Sigmoid colon (tissue), 7 donors: ENCODE measurements around the gene TMEM238L. TPM values are rescaled to one million over a fixed set of nuclear protein-coding genes. Genes with fewer than 3 reads are reported as not detected.

ENCODE experiments used
- DNase-seq: peaks from one replicate; pipeline ENCODE4 v3.0.0-alpha.2; 2019
- H3K27ac ChIP-seq, 4 donors: fragments of 200-600 bp; sonication (generic); one replicate each; pipeline ENCODE4 v1.5.1; 2016 to 2019; ENCODE audit warnings: mild to moderate bottlenecking in 1 of 4
- H3K27me3 ChIP-seq, 3 donors: fragments of 200-600 bp; sonication (generic); one replicate each; pipeline ENCODE4 v1.5.1; 2019; ENCODE audit warnings: mild to moderate bottlenecking in 1 of 3
- H3K36me3 ChIP-seq, 4 donors: fragments of 200-600 bp; sonication (generic); one replicate each; pipeline ENCODE4 v1.5.1; 2016 to 2019
- H3K4me1 ChIP-seq, 4 donors: fragments of 200-600 bp; sonication (generic); one replicate each; pipeline ENCODE4 v1.5.1; 2017 to 2019
- H3K4me3 ChIP-seq, 4 donors: fragments of 200-600 bp; sonication (generic); one replicate each; pipeline ENCODE4 v1.5.1; 2017 to 2019; ENCODE audit warnings: mild to moderate bottlenecking in 2 of 4, moderate library complexity in 1 of 4
- H3K9me3 ChIP-seq, 4 donors: fragments of 200-600 bp in 3 of 4; sonication (generic) in 3 of 4; one replicate each; pipeline versions ENCODE4 v1.5.1 to v1.6.1; 2013 to 2019
- EP300 ChIP-seq, 4 donors: sonication (generic); formaldehyde crosslinking; IDR thresholded peaks; one replicate each; pipeline ENCODE4 v1.6.1; 2017; ENCODE audit warnings: antibody characterized with exemption in 4 of 4
- POLR2A ChIP-seq, 2 donors: fragments of 450-650 bp; IDR thresholded peaks; one replicate each; pipeline ENCODE4 v1.6.1; 2016; ENCODE audit warnings: antibody characterized with exemption in 2 of 2, mild to moderate bottlenecking in 2 of 2, moderate library complexity in 2 of 2
- POLR2AphosphoS5 ChIP-seq, 4 donors: sonication (generic); formaldehyde crosslinking; IDR thresholded peaks; one replicate each; pipeline ENCODE4 v1.6.1; 2017; ENCODE audit warnings: antibody characterized with exemption in 4 of 4
- WGBS, 2 donors: extraction: QIAGEN DNeasy Blood & Tissue Kit; methylation state at CpG; one replicate each; pipeline ENCODE4 v1.1.7; 2013; 5-methylcytosine and 5-hydroxymethylcytosine counted together
- intact Hi-C: fragments of 100-400 bp; cut with DNase I; formaldehyde crosslinking; loops from one replicate; pipeline ENCODE4 v1.15.1; 2023
- polyA plus RNA-seq, 3 donors: library from polyadenylated mRNA; stranded (reverse); fragments of 200-250 nt; gene quantifications; one replicate each; pipeline ENCODE4 v1.2.3, GENCODE V29; 2013
- total RNA-seq, 4 donors: library from RNA; depleted of rRNA; stranded (reverse); fragments of >200 nt; gene quantifications; one replicate each; pipeline ENCODE4 v1.1.0, GENCODE V29; 2016
- TF ChIP-seq, protein P1 (sequence below), 4 experiments: fragments of 450-650 bp in 3 of 4; fragments of 200-600 bp in 1 of 4; IDR thresholded peaks; one replicate each; pipeline ENCODE4 v1.5.1; 2016 to 2019; ENCODE audit warnings: antibody characterized with exemption in 4 of 4, mild to moderate bottlenecking in 3 of 4, moderate library complexity in 2 of 4
- donor health status: healthy with polysubstance abuse.
- donor health status: Bipolar disorder and iron deficiency.
- donor health status: healthy.

Gene TMEM238L
- total and polyA plus RNA-seq, 7 donors, result 43.2 to 130 (median 97.8) TPM; not detected in 4

DNA sequence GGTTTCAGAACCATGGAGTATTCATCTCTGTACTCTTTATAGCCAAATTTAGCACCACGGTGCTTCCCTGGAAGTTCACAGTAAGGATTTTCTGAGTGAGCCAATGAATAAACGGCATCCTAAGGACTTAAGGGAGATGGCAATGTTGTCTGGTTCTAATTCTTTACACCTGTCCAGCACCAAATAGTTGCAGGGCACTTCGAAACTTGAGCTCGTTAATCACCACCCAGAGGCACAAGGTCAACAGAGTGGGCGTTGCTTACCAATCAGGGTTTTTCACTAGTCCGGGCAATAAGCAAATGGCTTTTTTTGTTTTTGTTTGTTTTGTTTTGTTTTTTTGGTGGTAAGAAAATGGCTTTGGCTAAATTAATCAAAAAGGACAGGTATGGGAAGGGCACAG lies 45.8 kb downstream of the TMEM238L start:
- H3K4me3 ChIP-seq, result no peak overlapping the region
- intact Hi-C loops, result no loop called here
- TF ChIP-seq POLR2AphosphoS5 (IDR thresholded peaks at IDR 0.05), result no peak
- no peak for TF ChIP-seq POLR2A (IDR thresholded peaks at IDR 0.05)
- TF ChIP-seq EP300 (IDR thresholded peaks at IDR 0.05), result no peak
- TF ChIP-seq, protein P1, sequence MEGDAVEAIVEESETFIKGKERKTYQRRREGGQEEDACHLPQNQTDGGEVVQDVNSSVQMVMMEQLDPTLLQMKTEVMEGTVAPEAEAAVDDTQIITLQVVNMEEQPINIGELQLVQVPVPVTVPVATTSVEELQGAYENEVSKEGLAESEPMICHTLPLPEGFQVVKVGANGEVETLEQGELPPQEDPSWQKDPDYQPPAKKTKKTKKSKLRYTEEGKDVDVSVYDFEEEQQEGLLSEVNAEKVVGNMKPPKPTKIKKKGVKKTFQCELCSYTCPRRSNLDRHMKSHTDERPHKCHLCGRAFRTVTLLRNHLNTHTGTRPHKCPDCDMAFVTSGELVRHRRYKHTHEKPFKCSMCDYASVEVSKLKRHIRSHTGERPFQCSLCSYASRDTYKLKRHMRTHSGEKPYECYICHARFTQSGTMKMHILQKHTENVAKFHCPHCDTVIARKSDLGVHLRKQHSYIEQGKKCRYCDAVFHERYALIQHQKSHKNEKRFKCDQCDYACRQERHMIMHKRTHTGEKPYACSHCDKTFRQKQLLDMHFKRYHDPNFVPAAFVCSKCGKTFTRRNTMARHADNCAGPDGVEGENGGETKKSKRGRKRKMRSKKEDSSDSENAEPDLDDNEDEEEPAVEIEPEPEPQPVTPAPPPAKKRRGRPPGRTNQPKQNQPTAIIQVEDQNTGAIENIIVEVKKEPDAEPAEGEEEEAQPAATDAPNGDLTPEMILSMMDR (IDR thresholded peaks at IDR 0.05), result no peak
- no peaks in the 10 kb centered on the region for H3K4me1 ChIP-seq
- no peaks in the 10 kb centered on the region for H3K36me3 ChIP-seq
- no peak overlapping the region for H3K27ac ChIP-seq
- H3K27me3 ChIP-seq, result no peaks in the 10 kb centered on the region
- WGBS, 2 donors, result 75 to 84% methylated on average over 6 of the region's 6 CpGs
- DNase-seq, result peak; percentile 10
- H3K9me3 ChIP-seq, result no peaks in the 10 kb centered on the region

DNA sequence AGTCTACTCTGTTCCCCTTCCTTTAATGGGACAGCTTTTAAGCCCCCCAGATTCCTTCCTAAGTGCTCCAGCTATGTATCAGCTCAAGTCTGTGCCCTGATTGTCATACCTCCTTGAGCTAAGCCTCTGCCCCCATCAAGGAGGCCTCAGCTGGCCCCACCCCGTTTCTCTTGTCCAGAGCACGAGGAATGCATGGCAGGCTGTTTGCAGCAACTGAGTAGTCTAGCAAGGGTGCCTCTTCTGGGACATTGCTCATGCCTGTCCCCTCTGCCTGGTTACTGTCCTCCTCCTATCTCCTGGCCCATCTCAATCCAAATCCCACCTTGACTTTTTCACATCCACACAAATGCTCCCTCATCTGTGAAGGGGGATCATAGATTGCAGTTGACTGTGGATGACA lies 46.3 kb downstream of the TMEM238L start:
- Histone ChIP-seq H3K4me3 (no peak overlapping the region), H3K9me3 (no peaks in the 10 kb centered on the region), H3K36me3 (no peaks in the 10 kb centered on the region), H3K27me3 (no peaks in the 10 kb centered on the region), H3K4me1 (no peaks in the 10 kb centered on the region), H3K27ac (no peak overlapping the region)
- intact Hi-C loops, result no loop called here
- DNase-seq, result peak; percentile 50
- TF ChIP-seq POLR2AphosphoS5 (IDR thresholded peaks at IDR 0.05), result no peak
- no peak for TF ChIP-seq EP300 (IDR thresholded peaks at IDR 0.05)
- TF ChIP-seq, protein P1 (IDR thresholded peaks at IDR 0.05), result no peak
- no peak for TF ChIP-seq POLR2A (IDR thresholded peaks at IDR 0.05)
- 77 to 78% methylated on average over 2 of the region's 2 CpGs for WGBS, 2 donors

DNA sequence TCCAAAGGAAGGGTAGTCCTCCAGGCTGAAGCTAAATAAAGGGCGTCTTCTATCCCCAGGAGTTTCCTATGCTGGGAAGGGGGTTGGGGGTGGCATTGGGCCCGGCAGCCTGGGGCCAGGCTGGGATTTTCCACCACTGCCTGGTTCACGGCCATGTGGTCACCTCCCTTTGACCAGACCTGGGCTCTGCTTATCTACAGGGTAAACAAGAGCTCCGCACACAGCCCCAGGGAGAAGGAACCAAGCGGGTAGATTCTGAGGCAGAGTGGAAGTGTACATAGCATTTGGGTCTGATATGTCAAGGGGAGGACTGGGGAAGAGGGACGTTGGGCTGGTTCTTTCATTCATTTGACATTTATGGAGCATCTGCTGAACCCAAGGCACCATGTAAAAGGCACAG lies 46.8 kb downstream of the TMEM238L start:
- Histone ChIP-seq H3K27me3 (no peaks in the 10 kb centered on the region), H3K4me3 (no peak overlapping the region), H3K4me1 (no peaks in the 10 kb centered on the region), H3K36me3 (no peaks in the 10 kb centered on the region), H3K9me3 (no peaks in the 10 kb centered on the region), H3K27ac (no peak overlapping the region)
- no peak for DNase-seq
- WGBS, 2 donors, result 56 to 80% methylated on average over 6 of the region's 6 CpGs
- TF ChIP-seq, protein P1 (IDR thresholded peaks at IDR 0.05), result no peak
- TF ChIP-seq EP300 (IDR thresholded peaks at IDR 0.05), result no peak
- TF ChIP-seq POLR2AphosphoS5 (IDR thresholded peaks at IDR 0.05), result no peak
- no peak for TF ChIP-seq POLR2A (IDR thresholded peaks at IDR 0.05)
- intact Hi-C loops, result no loop called here

DNA sequence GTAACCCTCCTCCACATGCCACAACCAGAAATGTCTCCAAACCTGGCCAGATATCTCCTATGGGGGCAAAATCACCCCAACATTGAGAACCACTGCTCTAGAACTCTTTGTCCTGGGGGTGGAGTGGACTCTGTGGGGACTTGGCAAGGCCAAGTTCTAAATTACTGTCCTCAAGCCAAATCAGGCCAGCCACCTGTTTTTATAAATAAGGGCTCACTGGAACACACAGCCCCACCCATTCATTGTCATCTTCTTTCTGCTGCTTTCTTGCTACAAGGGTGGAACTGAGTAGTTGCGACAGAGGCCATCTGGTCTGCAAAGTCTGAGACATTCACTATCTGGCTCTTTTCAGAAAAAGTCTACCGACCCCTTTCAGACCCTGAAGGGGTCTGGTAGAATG lies 47.3 kb downstream of the TMEM238L start:
- H3K36me3 ChIP-seq, result no peaks in the 10 kb centered on the region
- no peak for TF ChIP-seq POLR2AphosphoS5 (IDR thresholded peaks at IDR 0.05)
- no peak for TF ChIP-seq POLR2A (IDR thresholded peaks at IDR 0.05)
- TF ChIP-seq, protein P1 (IDR thresholded peaks at IDR 0.05), result no peak
- TF ChIP-seq EP300 (IDR thresholded peaks at IDR 0.05), result no peak
- no peak overlapping the region for H3K27ac ChIP-seq
- no peaks in the 10 kb centered on the region for H3K4me1 ChIP-seq
- intact Hi-C loops, result no loop called here
- no peak for DNase-seq
- no peaks in the 10 kb centered on the region for H3K9me3 ChIP-seq
- H3K4me3 ChIP-seq, result no peak overlapping the region
- 32 to 81% methylated on average over 2 of the region's 2 CpGs for WGBS, 2 donors
- no peaks in the 10 kb centered on the region for H3K27me3 ChIP-seq

DNA sequence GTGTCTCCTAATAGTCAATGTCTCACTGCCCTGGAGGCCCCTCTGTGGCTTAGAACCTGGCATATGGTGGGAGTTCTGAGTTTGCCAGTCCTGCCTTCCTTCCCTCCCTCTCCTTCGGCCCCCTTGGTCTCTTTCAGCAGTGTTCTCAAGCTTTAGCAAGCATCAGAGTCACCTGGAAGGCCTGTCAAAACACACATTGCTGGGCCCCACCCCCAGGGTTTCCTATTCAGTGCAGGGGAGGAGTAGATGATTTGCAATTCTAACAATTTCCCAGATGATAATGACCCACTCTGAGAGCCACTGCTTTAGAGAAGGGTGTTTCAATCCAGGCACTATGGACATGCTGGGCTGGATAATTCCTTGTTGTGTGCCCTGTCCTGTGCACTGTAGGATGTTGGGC lies 47.7 kb downstream of the TMEM238L start:
- no peak for TF ChIP-seq POLR2A (IDR thresholded peaks at IDR 0.05)
- TF ChIP-seq, protein P1 (IDR thresholded peaks at IDR 0.05), result no peak
- TF ChIP-seq POLR2AphosphoS5 (IDR thresholded peaks at IDR 0.05), result no peak
- TF ChIP-seq EP300 (IDR thresholded peaks at IDR 0.05), result no peak
- intact Hi-C loops, result no loop called here
- 79 to 80% methylated on average over 1 of the region's 1 CpG for WGBS, 2 donors

More for the DNA sequence above, 47.7 kb downstream of the TMEM238L start:
- no peak for DNase-seq
- H3K4me3 ChIP-seq, result no peak overlapping the region
- H3K36me3 ChIP-seq, result no peaks in the 10 kb centered on the region
- no peak overlapping the region for H3K27ac ChIP-seq
- no peaks in the 10 kb centered on the region for H3K4me1 ChIP-seq
- H3K9me3 ChIP-seq, result no peaks in the 10 kb centered on the region
- no peaks in the 10 kb centered on the region for H3K27me3 ChIP-seq
